ENCODE data around the gene LGALSL.

DNA sequence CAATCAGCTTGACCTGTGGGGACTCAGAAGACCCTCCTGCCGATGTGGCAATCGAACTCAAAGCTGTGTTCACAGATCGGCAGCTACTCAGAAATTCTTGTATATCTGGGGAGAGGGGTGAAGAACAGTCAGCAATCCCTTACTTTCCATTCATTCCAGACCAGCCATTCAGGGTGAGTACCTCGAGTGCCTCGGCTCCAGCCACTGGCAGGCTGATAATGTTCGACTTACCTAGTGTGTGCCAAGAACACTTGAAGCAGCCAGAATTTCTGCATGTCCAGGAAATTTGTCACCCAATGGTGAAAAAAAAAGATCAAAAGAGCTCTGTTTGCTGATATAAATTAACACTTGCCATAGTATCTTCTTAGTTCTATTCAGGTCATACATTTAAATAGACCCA is 2.3 kb downstream of the LGALSL start:
- TF ChIP-seq, protein P1, sequence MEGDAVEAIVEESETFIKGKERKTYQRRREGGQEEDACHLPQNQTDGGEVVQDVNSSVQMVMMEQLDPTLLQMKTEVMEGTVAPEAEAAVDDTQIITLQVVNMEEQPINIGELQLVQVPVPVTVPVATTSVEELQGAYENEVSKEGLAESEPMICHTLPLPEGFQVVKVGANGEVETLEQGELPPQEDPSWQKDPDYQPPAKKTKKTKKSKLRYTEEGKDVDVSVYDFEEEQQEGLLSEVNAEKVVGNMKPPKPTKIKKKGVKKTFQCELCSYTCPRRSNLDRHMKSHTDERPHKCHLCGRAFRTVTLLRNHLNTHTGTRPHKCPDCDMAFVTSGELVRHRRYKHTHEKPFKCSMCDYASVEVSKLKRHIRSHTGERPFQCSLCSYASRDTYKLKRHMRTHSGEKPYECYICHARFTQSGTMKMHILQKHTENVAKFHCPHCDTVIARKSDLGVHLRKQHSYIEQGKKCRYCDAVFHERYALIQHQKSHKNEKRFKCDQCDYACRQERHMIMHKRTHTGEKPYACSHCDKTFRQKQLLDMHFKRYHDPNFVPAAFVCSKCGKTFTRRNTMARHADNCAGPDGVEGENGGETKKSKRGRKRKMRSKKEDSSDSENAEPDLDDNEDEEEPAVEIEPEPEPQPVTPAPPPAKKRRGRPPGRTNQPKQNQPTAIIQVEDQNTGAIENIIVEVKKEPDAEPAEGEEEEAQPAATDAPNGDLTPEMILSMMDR (conservative IDR thresholded peaks at IDR 0.05), result no peak
- TF ChIP-seq ZFX (IDR thresholded peaks at IDR 0.05), result no peak

Measured in C4-2B (cell line).